Omental fat pad (tissue), 4 donors: ENCODE results near the gene THAP8. TPM values are rescaled to one million over a fixed set of nuclear protein-coding genes. Genes with fewer than 3 reads are reported as not detected.

Experiments
- ATAC-seq: fragments of 150-250 bp; one replicate; pipeline ENCODE4 v1.9.1; 2016; ENCODE audit warnings: mild to moderate bottlenecking, moderate library complexity; ENCODE audit not compliant: low FRiP score
- DNase-seq: peaks from one replicate; pipeline ENCODE4 v3.0.0-alpha.2; 2019; ENCODE audit warnings: low spot score
- total RNA-seq, 4 donors: library from RNA; depleted of rRNA; stranded (reverse); fragments of >200 nt; gene quantifications; one replicate each; pipeline ENCODE4 v1.1.0, GENCODE V29; 2016
- TF ChIP-seq, protein P1 (sequence below), 3 donors: fragments of 450-650 bp; IDR thresholded peaks; one replicate each; pipeline ENCODE4 v1.5.1; 2016 to 2017; ENCODE audit warnings: antibody characterized with exemption in 3 of 3, mild to moderate bottlenecking in 3 of 3, moderate library complexity in 2 of 3

THAP8 gene
- total RNA-seq, 4 donors from 2014 or later: 2.0 to 10.4 (median 7.6) TPM

GRCh38 chr19:35993923-35994598, 60.0 kb downstream of the THAP8 start:
- TF ChIP-seq, protein P1, sequence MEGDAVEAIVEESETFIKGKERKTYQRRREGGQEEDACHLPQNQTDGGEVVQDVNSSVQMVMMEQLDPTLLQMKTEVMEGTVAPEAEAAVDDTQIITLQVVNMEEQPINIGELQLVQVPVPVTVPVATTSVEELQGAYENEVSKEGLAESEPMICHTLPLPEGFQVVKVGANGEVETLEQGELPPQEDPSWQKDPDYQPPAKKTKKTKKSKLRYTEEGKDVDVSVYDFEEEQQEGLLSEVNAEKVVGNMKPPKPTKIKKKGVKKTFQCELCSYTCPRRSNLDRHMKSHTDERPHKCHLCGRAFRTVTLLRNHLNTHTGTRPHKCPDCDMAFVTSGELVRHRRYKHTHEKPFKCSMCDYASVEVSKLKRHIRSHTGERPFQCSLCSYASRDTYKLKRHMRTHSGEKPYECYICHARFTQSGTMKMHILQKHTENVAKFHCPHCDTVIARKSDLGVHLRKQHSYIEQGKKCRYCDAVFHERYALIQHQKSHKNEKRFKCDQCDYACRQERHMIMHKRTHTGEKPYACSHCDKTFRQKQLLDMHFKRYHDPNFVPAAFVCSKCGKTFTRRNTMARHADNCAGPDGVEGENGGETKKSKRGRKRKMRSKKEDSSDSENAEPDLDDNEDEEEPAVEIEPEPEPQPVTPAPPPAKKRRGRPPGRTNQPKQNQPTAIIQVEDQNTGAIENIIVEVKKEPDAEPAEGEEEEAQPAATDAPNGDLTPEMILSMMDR (IDR thresholded peaks at IDR 0.05): no peak
- ATAC-seq: no peak
- no peak for DNase-seq

GRCh38 chr19:35992907-35993765, 60.9 kb downstream of the THAP8 start:
- ATAC-seq (no peak), DNase-seq (no peak)
- TF ChIP-seq, protein P1 (IDR thresholded peaks at IDR 0.05): no peak

- TF ChIP-seq, protein P1 (IDR thresholded peaks at IDR 0.05): no peak
- DNase-seq: no peak
- ATAC-seq: no peak
Observed at GRCh38 chr19:35991731-35992450, 62.2 kb downstream of the THAP8 start.

- ATAC-seq (no peak), DNase-seq (no peak)
- TF ChIP-seq, protein P1 (IDR thresholded peaks at IDR 0.05): no peak
Observed at GRCh38 chr19:35990771-35991730, 63.0 kb downstream of the THAP8 start.

DNA sequence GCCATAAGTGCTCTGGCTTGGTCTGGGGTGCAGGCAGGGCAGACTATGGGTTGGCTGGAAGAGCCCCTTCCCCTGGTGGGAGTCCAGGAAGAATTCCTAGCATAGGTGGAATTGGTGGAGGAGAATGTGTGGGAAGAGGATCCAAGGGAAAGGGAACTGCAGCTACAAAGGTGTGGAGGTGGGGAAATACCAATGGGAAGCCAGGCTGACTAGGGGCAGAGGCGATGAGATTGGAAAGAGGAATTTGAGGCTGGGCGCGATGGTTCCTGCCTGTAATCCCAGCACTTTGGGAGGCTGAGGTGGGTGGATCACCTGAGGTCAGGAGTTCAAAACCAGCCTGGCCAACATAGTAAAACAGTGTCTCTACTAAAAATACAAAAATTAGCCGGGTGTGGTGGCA, 63.9 kb downstream of the THAP8 start:
- ATAC-seq (no peak), DNase-seq (no peak)
- TF ChIP-seq, protein P1 (IDR thresholded peaks at IDR 0.05): no peak

GRCh38 chr19:35988824-35989223, 65.3 kb downstream of the THAP8 start:
- ATAC-seq: no peak
- no peak for DNase-seq
- TF ChIP-seq, protein P1 (IDR thresholded peaks at IDR 0.05): no peak
